OCI-LY1 (cell line): ENCODE data around the gene SRI.

Source experiments
- H2AFZ ChIP-seq: fragments of 200-600 bp; sonication (generic), shearing (Covaris generic); 2 replicates; pipeline ENCODE4 v1.6.0; 2014; ENCODE audit warnings: antibody characterized with exemption, mild to moderate bottlenecking, low read length
- H3F3A ChIP-seq: fragments of 200-600 bp; sonication (generic), shearing (Covaris generic); 2 replicates; pipeline ENCODE4 v1.6.0; 2014; ENCODE audit warnings: mild to moderate bottlenecking, antibody characterized with exemption, low read length, moderate library complexity; ENCODE audit not compliant: insufficient read depth
- H3K27ac ChIP-seq: fragments of 200-600 bp; sonication (generic); 2 replicates; pipeline ENCODE4 v1.5.1; 2014; ENCODE audit warnings: low read length, mixed run types, mild to moderate bottlenecking, low read depth; ENCODE audit not compliant: poor library complexity, severe bottlenecking
- H3K27me3 ChIP-seq: fragments of 200-600 bp; sonication (generic); 2 replicates; pipeline ENCODE4 v1.6.0; 2014; ENCODE audit warnings: antibody characterized with exemption, mild to moderate bottlenecking, low read length, moderate library complexity; ENCODE audit not compliant: insufficient read depth
- H3K36me3 ChIP-seq: fragments of 200-600 bp; sonication (generic); 2 replicates; pipeline ENCODE4 v1.6.1; 2014; ENCODE audit warnings: mild to moderate bottlenecking, antibody characterized with exemption, low read length, moderate library complexity, mixed read lengths; ENCODE audit not compliant: insufficient read depth
- H3K4me1 ChIP-seq: fragments of 200-600 bp; sonication (generic); 2 replicates; pipeline ENCODE4 v1.5.1; 2014; ENCODE audit warnings: mild to moderate bottlenecking, low read length, moderate library complexity; ENCODE audit not compliant: insufficient read depth, severe bottlenecking
- H3K4me2 ChIP-seq: fragments of 200-600 bp; sonication (generic), shearing (Covaris generic); 2 replicates; pipeline ENCODE4 v1.6.1; 2014; ENCODE audit warnings: low read length
- H3K4me3 ChIP-seq: fragments of 200-600 bp; sonication (generic); 2 replicates; pipeline ENCODE4 v1.5.1; 2014; ENCODE audit warnings: low read length, low read depth, mild to moderate bottlenecking, mixed read lengths; ENCODE audit not compliant: poor library complexity, severe bottlenecking
- H3K79me2 ChIP-seq: fragments of 200-600 bp; shearing (Covaris generic); 2 replicates; pipeline ENCODE4 v1.6.1; 2016; ENCODE audit warnings: mixed run types, low read length, mixed read lengths; ENCODE audit not compliant: insufficient read depth
- H3K9ac ChIP-seq: fragments of 200-600 bp; sonication (generic), shearing (Covaris generic); 2 replicates; pipeline ENCODE4 v1.6.1; 2014; ENCODE audit warnings: mild to moderate bottlenecking, low read length, mixed read lengths
- H3K9me2 ChIP-seq: fragments of 200-600 bp; sonication (generic), shearing (Covaris generic); 2 replicates; pipeline ENCODE4 v1.6.1; 2014; ENCODE audit warnings: low read depth, mild to moderate bottlenecking, low read length, mixed read lengths
- H3K9me3 ChIP-seq: fragments of 200-600 bp; shearing (Covaris generic); 2 replicates; pipeline ENCODE4 v1.6.1; 2014; ENCODE audit warnings: low read length, mixed read lengths
- H4K20me1 ChIP-seq: fragments of 200-600 bp; sonication (generic), shearing (Covaris generic); 2 replicates; pipeline ENCODE4 v1.6.0; 2016; ENCODE audit warnings: mild to moderate bottlenecking, low read length; ENCODE audit not compliant: insufficient read depth
- EZH2 ChIP-seq: fragments of 200-600 bp; sonication (generic), shearing (Covaris generic); IDR thresholded peaks from 2 replicates; pipeline ENCODE4 v1.8.0; 2017; ENCODE audit warnings: borderline replicate concordance, mixed run types, mild to moderate bottlenecking, antibody characterized with exemption, low read length, moderate library complexity, mixed read lengths
- TF ChIP-seq, protein P1 (sequence below): fragments of 200-600 bp; sonication (generic), shearing (Covaris generic); IDR thresholded peaks from 2 replicates; pipeline ENCODE4 v1.5.1; 2017; ENCODE audit warnings: mild to moderate bottlenecking, antibody characterized with exemption, low read length, moderate library complexity, mixed read lengths

The SRI gene

DNA sequence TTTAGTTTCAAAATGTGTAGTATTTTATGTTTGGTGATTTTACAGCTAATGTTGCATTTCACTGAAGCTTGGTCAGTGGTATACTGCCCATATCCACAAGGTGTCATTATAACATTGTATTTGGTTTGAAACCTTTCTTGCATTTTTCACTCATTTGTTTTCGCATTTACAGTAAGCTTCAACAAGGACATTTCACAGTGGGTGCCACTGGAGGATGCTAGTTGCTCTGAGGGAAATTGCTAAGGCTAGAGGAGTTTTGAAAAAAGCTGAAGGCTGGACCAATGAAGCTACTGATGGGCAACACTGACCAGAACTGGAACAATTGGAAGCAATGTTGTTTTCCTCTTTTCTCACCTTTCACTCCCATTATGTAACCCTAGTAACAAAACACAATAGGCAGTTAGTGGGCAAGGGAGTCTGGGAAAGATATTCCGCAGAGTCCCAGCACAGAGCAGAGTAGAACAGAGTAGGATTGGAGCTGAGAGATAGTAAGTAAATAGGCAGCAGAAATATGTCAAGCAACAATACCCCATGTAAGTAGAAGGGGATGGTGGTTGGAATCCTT is 23.6 kb upstream of the SRI start:
- Histone ChIP-seq H3K9me3 (no peaks in the 10 kb centered on the region), H3K4me1 (no peaks in the 10 kb centered on the region), H3K27me3 (no peaks in the 10 kb centered on the region), H3K36me3 (no peaks in the 10 kb centered on the region), H3F3A (no peaks in the 10 kb centered on the region), H3K79me2 (no peaks in the 10 kb centered on the region), H4K20me1 (no peaks in the 10 kb centered on the region), H3K27ac (no peak overlapping the region), H3K4me2 (no peak overlapping the region), H3K9ac (no peak overlapping the region), H3K9me2 (no peaks in the 10 kb centered on the region), H3K4me3 (no peak overlapping the region), H2AFZ (no peak overlapping the region)
- TF ChIP-seq, protein P1, sequence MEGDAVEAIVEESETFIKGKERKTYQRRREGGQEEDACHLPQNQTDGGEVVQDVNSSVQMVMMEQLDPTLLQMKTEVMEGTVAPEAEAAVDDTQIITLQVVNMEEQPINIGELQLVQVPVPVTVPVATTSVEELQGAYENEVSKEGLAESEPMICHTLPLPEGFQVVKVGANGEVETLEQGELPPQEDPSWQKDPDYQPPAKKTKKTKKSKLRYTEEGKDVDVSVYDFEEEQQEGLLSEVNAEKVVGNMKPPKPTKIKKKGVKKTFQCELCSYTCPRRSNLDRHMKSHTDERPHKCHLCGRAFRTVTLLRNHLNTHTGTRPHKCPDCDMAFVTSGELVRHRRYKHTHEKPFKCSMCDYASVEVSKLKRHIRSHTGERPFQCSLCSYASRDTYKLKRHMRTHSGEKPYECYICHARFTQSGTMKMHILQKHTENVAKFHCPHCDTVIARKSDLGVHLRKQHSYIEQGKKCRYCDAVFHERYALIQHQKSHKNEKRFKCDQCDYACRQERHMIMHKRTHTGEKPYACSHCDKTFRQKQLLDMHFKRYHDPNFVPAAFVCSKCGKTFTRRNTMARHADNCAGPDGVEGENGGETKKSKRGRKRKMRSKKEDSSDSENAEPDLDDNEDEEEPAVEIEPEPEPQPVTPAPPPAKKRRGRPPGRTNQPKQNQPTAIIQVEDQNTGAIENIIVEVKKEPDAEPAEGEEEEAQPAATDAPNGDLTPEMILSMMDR, result peak; percentile 88
- no peak for TF ChIP-seq EZH2

DNA sequence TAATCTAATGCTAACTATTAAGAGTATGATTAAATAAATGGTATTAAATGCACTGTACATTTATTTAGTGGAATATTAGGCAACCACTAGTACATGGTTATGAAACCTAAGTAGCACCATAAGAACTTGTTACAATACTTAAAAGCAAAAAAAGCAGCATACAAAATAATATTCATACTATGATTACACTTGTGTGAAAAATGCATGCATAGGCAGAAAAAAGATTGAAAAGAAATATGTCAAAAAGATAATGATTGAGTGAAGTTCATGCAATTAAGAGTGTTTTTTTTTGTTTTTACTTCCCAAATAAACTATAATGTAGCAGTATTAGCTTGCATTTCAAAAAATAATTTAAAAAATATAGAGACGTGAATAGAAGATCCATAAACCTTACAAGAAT is 20.0 kb upstream of the SRI start:
- Histone ChIP-seq H3K79me2 (no peaks in the 10 kb centered on the region), H2AFZ (no peak overlapping the region), H3K36me3 (no peaks in the 10 kb centered on the region), H3K4me1 (no peaks in the 10 kb centered on the region), H3K27ac (no peak overlapping the region), H4K20me1 (no peaks in the 10 kb centered on the region), H3K9me3 (no peaks in the 10 kb centered on the region), H3K9me2 (no peaks in the 10 kb centered on the region), H3F3A (no peaks in the 10 kb centered on the region), H3K9ac (no peak overlapping the region), H3K4me2 (no peak overlapping the region), H3K27me3 (no peaks in the 10 kb centered on the region), H3K4me3 (no peak overlapping the region)
- TF ChIP-seq, protein P1, result no peak
- no peak for TF ChIP-seq EZH2

DNA sequence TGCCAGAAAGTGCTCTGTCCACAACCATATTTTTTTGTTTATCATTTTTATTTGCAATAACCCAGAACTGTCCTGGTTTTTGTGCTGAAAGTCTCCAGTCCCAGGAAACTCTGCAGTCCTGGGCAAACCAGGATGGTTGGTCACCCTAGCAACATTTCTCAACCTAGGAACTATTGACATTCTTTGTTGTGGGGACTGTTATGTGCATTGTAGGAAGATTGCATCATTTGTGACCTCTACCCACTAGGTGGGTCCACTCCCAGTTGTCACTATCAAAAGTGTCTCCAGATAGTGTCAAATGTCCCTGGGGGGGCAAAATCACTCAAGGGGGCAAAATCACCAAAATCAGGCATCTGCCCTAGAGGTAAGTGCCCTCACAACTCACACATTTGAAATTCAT is 14.0 kb upstream of the SRI start:
- Histone ChIP-seq H3K36me3 (no peaks in the 10 kb centered on the region), H2AFZ (no peak overlapping the region), H3K4me2 (no peak overlapping the region), H3K9me3 (no peaks in the 10 kb centered on the region), H3K9ac (no peak overlapping the region), H3K27ac (no peak overlapping the region), H3F3A (no peaks in the 10 kb centered on the region), H3K27me3 (no peaks in the 10 kb centered on the region), H3K4me3 (no peak overlapping the region), H3K4me1 (no peaks in the 10 kb centered on the region), H3K9me2 (no peaks in the 10 kb centered on the region), H3K79me2 (no peaks in the 10 kb centered on the region), H4K20me1 (no peaks in the 10 kb centered on the region)
- TF ChIP-seq, protein P1, result no peak
- TF ChIP-seq EZH2, result no peak
